Neural cell (in vitro differentiated cells): Measurements from ENCODE around the gene DGLUCY. TPM values are rescaled to one million over a fixed set of nuclear protein-coding genes. Genes with fewer than 3 reads are reported as not detected.

Source experiments
- H2AFZ ChIP-seq: fragments of 200-600, 300-800 bp; sonication (generic), shearing (Covaris generic); 2 replicates; pipeline ENCODE4 v1.6.0; 2014; ENCODE audit warnings: low read depth, mild to moderate bottlenecking, antibody characterized with exemption, low read length, moderate library complexity
- H3F3A ChIP-seq: fragments of 200-600 bp; shearing (Covaris generic); 2 replicates; pipeline ENCODE4 v1.6.1; 2016; ENCODE audit warnings: mild to moderate bottlenecking, moderate library complexity, mixed read lengths, antibody characterized with exemption, low read length; ENCODE audit not compliant: insufficient read depth, poor library complexity, severe bottlenecking
- H3K27ac ChIP-seq: fragments of 200-600, 300-800 bp; sonication (generic), shearing (Covaris generic); 2 replicates; pipeline ENCODE4 v1.5.1; 2014; ENCODE audit warnings: mild to moderate bottlenecking, low read length, moderate library complexity
- H3K27me3 ChIP-seq: fragments of 300-800, 200-600 bp; sonication (generic), shearing (Covaris generic); 2 replicates; pipeline ENCODE4 v1.6.0; 2014; ENCODE audit warnings: mild to moderate bottlenecking, low read depth, low read length, moderate library complexity; ENCODE audit not compliant: insufficient read depth
- H3K36me3 ChIP-seq: fragments of 300-800, 200-600 bp; sonication (generic), shearing (Covaris generic); 2 replicates; pipeline ENCODE4 v1.5.1; 2014; ENCODE audit warnings: mild to moderate bottlenecking, antibody characterized with exemption, low read length, moderate library complexity; ENCODE audit not compliant: insufficient read depth
- H3K4me2 ChIP-seq: fragments of 300-800, 200-600 bp; sonication (generic), shearing (Covaris generic); 2 replicates; pipeline ENCODE4 v1.6.0; 2014; ENCODE audit warnings: mild to moderate bottlenecking, low read length
- H3K4me3 ChIP-seq: fragments of 300-800, 200-600 bp; sonication (generic), shearing (Covaris generic); 2 replicates; pipeline ENCODE4 v1.5.1; 2014; ENCODE audit warnings: mild to moderate bottlenecking, low read length, moderate library complexity
- H3K79me2 ChIP-seq: fragments of 200-600 bp; shearing (Covaris generic); replicated peaks from 2 replicates; pipeline ENCODE4 v1.6.0; 2014; ENCODE audit warnings: mild to moderate bottlenecking, low read length, moderate library complexity; ENCODE audit not compliant: insufficient read depth
- H3K9ac ChIP-seq: fragments of 300-800, 200-600 bp; sonication (generic), shearing (Covaris generic); 2 replicates; pipeline ENCODE4 v1.6.1; 2016; ENCODE audit warnings: mild to moderate bottlenecking, low read length, mixed read lengths
- H3K9me2 ChIP-seq: fragments of 200-600 bp; shearing (Covaris generic); 2 replicates; pipeline ENCODE4 v1.6.1; 2016; ENCODE audit warnings: mild to moderate bottlenecking, low read length, mixed read lengths; ENCODE audit not compliant: insufficient read depth
- H3K9me3 ChIP-seq: fragments of 200-600, 300-800 bp; sonication (generic), shearing (Covaris generic); 2 replicates; pipeline ENCODE4 v1.6.1; 2016; ENCODE audit warnings: mild to moderate bottlenecking, mixed run types, low read length, moderate library complexity, mixed read lengths
- H4K20me1 ChIP-seq: fragments of 200-600 bp; shearing (Covaris generic); 2 replicates; pipeline ENCODE4 v1.6.1; 2016; ENCODE audit warnings: mild to moderate bottlenecking, mixed run types; ENCODE audit not compliant: insufficient read depth
- CTCF ChIP-seq: fragments of 450-650 bp; IDR thresholded peaks from 2 replicates; pipeline ENCODE4 v1.5.1; 2014; ENCODE audit warnings: antibody characterized with exemption, mild to moderate bottlenecking, moderate library complexity; ENCODE audit not compliant: poor library complexity, severe bottlenecking
- EP300 ChIP-seq: fragments of 450-650 bp; conservative IDR thresholded peaks from 2 replicates; pipeline ENCODE4 v1.6.1; 2014; ENCODE audit warnings: antibody characterized with exemption, mild to moderate bottlenecking, moderate library complexity; ENCODE audit not compliant: poor library complexity, severe bottlenecking
- EZH2 ChIP-seq: fragments of 200-600, 300-800 bp; shearing (Covaris generic), sonication (generic); IDR thresholded peaks from 2 replicates; pipeline ENCODE4 v1.6.1; 2014; ENCODE audit warnings: antibody characterized with exemption, low read length, borderline replicate concordance, mild to moderate bottlenecking; ENCODE audit not compliant: insufficient read depth, poor library complexity, severe bottlenecking
- MXI1 ChIP-seq: fragments of 450-650 bp; conservative IDR thresholded peaks from 2 replicates; pipeline ENCODE4 v1.6.1; 2014; ENCODE audit warnings: antibody characterized with exemption, mild to moderate bottlenecking; ENCODE audit not compliant: poor library complexity, severe bottlenecking
- POLR2AphosphoS5 ChIP-seq: IDR thresholded peaks from 2 replicates; pipeline ENCODE4 v1.6.1; 2012
- RAD21 ChIP-seq: fragments of 450-650 bp; conservative IDR thresholded peaks from 2 replicates; pipeline ENCODE4 v1.6.1; 2014; ENCODE audit warnings: antibody characterized with exemption, mild to moderate bottlenecking, moderate library complexity
- SMC3 ChIP-seq: fragments of 450-650 bp; conservative IDR thresholded peaks from 2 replicates; pipeline ENCODE4 v1.6.1; 2014; ENCODE audit warnings: antibody characterized with exemption, mild to moderate bottlenecking, moderate library complexity; ENCODE audit not compliant: poor library complexity
- TAF1 ChIP-seq: IDR thresholded peaks from 2 replicates; pipeline ENCODE4 v1.6.1; 2012; ENCODE audit warnings: low read depth
- polyA plus RNA-seq: library from polyadenylated mRNA; depleted of rRNA; stranded (reverse); fragments of >200 nt; gene quantifications from 2 replicates; pipeline ENCODE4 v1.2.3, GENCODE V29; 2014
- TF ChIP-seq, protein P1 (sequence below): IDR thresholded peaks from 2 replicates; pipeline ENCODE4 v1.6.1; 2012; ENCODE audit warnings: borderline replicate concordance

DGLUCY gene
- polyA plus RNA-seq, 1 donor from 2014 or later: 30.5 TPM

DNA sequence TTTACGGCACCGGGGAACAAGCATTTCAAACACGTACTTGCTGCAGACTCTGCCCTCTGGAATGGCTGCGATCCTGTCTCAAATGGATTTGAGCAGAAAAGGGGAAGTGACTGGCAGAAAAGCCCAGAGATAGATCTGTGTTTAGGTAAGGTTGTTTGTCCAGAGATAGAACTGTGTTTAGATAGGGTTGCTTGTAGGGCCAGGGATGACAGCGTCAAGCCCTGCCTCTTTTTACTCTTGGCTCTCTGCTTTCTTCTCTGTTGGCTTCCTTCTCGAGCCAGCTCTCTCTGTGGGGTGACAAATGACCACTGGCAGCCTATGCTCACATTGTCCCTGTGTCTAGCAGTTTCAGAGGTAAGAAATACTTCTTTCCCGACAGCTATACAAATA is 11.4 kb downstream of the DGLUCY start:
- no peaks in the 10 kb centered on the region for H3K9me3 ChIP-seq
- H3F3A ChIP-seq: no peaks in the 10 kb centered on the region
- H3K4me3 ChIP-seq: no peak overlapping the region
- no peak overlapping the region for H3K9ac ChIP-seq
- H3K27ac ChIP-seq: no peak overlapping the region
- no peaks in the 10 kb centered on the region for H3K79me2 ChIP-seq
- TF ChIP-seq, protein P1, sequence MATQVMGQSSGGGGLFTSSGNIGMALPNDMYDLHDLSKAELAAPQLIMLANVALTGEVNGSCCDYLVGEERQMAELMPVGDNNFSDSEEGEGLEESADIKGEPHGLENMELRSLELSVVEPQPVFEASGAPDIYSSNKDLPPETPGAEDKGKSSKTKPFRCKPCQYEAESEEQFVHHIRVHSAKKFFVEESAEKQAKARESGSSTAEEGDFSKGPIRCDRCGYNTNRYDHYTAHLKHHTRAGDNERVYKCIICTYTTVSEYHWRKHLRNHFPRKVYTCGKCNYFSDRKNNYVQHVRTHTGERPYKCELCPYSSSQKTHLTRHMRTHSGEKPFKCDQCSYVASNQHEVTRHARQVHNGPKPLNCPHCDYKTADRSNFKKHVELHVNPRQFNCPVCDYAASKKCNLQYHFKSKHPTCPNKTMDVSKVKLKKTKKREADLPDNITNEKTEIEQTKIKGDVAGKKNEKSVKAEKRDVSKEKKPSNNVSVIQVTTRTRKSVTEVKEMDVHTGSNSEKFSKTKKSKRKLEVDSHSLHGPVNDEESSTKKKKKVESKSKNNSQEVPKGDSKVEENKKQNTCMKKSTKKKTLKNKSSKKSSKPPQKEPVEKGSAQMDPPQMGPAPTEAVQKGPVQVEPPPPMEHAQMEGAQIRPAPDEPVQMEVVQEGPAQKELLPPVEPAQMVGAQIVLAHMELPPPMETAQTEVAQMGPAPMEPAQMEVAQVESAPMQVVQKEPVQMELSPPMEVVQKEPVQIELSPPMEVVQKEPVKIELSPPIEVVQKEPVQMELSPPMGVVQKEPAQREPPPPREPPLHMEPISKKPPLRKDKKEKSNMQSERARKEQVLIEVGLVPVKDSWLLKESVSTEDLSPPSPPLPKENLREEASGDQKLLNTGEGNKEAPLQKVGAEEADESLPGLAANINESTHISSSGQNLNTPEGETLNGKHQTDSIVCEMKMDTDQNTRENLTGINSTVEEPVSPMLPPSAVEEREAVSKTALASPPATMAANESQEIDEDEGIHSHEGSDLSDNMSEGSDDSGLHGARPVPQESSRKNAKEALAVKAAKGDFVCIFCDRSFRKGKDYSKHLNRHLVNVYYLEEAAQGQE: no peak
- TF ChIP-seq POLR2AphosphoS5 (no peak), CTCF (no peak), RAD21 (no peak), MXI1 (no peak), EZH2 (no peak), SMC3 (no peak), EP300 (no peak), TAF1 (no peak)
- H3K36me3 ChIP-seq: no peaks in the 10 kb centered on the region
- no peak overlapping the region for H3K4me2 ChIP-seq
- H2AFZ ChIP-seq: no peak overlapping the region
- H4K20me1 ChIP-seq: no peaks in the 10 kb centered on the region
- H3K27me3 ChIP-seq: no peaks in the 10 kb centered on the region
- no peaks in the 10 kb centered on the region for H3K9me2 ChIP-seq

- H3K36me3 ChIP-seq: no peaks in the 10 kb centered on the region
- H3F3A ChIP-seq: no peaks in the 10 kb centered on the region
- H3K79me2 ChIP-seq: no peaks in the 10 kb centered on the region
- no peaks in the 10 kb centered on the region for H3K27me3 ChIP-seq
- no peak overlapping the region for H3K4me3 ChIP-seq
- TF ChIP-seq MXI1 (no peak), EP300 (no peak), RAD21 (no peak), EZH2 (no peak), POLR2AphosphoS5 (no peak), CTCF (no peak), SMC3 (no peak), TAF1 (no peak)
- TF ChIP-seq, protein P1: no peak
- no peak overlapping the region for H2AFZ ChIP-seq
- no peak overlapping the region for H3K9ac ChIP-seq
- H3K9me2 ChIP-seq: no peaks in the 10 kb centered on the region
- no peak overlapping the region for H3K27ac ChIP-seq
- no peaks in the 10 kb centered on the region for H3K9me3 ChIP-seq
- no peaks in the 10 kb centered on the region for H4K20me1 ChIP-seq
- no peak overlapping the region for H3K4me2 ChIP-seq
Measured at GRCh38 chr14:91125801-91126200, 11.9 kb downstream of the DGLUCY start.
